ENCODE results near the gene ZNF681.
"Not testable (repeated sequence)": the region's sequence is repeated elsewhere in the genome, so short reads cannot be mapped to it uniquely, and the experiment has no call there.

Gene ZNF681

GRCh38 chr19:23774524-23774971 lies 15.9 kb upstream of the ZNF681 start:
- FAIRE-seq (no peak), DNase-seq (ENCODE audit: insufficient read length, low spot score) (no peak)

GRCh38 chr19:23774106-23774505 lies 15.4 kb upstream of the ZNF681 start:
- DNase-seq (ENCODE audit: insufficient read length, low spot score) (no peak), FAIRE-seq (no peak)

- FAIRE-seq (no peak), DNase-seq (ENCODE audit: insufficient read length, low spot score) (no peak)
These were observed 14.0 kb upstream of the ZNF681 start for GRCh38 chr19:23772675-23773063.

DNA sequence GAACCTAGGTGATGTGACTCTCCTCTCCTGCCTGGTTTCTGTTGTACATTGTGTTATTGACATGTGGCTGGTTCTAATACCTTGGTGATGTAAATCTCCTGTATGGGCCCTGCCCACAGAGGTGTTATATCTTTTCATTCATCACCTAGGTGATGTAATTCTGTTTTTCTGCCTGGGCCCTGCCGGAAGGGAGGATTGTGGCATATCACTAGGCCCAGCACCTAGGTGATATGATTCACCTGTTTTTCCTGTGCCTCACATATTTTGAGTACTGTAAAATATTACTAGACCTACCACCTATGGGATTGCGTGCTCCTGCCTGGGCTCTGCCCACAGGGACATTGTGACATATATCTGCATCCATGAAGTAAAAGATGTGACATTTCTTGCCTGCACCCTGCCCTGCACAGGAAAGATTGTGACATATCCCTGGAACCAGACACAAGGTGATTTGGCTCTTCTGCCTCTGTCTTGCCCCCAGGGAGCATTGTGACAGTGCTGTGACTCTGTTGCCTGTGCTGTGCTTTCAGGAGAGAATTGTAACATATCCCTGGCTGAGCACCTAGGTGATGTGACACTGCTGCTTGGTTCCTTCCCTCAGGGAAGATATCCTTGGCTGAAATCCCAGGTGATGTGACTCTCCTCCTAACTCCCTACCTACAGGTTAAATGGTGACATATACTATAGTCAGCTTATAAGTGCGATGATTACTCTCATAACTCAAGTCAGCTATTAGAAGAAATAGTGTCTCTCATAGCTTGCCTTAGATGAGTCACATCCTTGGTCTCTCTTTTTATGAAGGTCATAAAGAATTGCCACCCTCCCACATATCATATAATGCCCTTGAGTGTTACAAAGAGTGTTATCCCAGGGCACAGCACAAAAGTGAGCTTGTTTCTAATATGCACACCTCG lies 13.3 kb upstream of the ZNF681 start:
- DNase-seq (ENCODE audit: insufficient read length, low spot score): no peak
- no peak for FAIRE-seq

DNA sequence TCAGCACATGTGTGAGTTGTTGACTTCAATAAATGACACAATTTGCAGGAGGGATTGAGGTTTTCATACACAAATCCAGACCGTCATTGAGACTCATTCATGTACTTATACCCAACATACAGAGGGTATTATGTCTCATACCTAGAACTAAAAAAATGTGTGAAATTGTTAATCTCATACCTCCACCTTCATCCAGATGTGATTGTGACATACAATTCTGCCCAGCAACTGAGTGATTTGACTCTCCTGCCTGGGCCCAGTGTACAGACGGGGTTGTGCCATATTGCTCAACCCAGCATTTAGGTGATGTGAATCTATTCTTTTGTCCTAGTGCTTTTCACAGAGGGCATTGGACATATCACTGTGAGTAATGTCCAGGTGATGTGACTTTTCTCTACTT lies 12.6 kb upstream of the ZNF681 start:
- DNase-seq (ENCODE audit: insufficient read length, low spot score) (no peak), FAIRE-seq (no peak)

DNA sequence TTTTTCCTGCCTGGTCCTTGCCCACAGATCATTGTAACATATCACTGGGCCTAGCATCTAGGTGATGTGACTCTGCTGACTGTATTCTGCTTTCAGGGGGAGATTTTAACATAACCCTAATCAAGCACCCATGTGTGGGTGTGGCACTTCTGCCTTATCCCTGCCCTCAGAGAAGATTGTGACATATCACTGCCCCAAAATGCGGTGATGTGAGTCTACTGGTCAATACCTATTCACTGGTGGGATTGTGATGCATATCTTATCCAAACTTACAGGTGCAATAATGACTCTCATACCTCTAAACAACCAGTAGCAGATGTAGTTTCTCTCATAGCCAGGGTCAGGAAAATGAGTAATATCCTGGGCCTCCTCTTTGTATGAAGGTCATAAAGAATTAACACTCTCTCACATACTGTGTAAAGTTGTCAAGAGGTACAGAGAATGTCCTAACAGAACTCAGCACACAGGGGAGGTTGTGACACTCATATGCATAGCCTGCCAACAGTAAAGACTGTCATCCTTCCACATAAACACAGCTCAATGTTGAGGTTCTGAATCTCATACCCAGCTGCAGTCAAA lies 12.1 kb upstream of the ZNF681 start:
- FAIRE-seq: no peak
- no peak for DNase-seq (ENCODE audit: insufficient read length, low spot score)

- FAIRE-seq: no peak
- DNase-seq (ENCODE audit: insufficient read length, low spot score): no peak
These were observed 11.2 kb upstream of the ZNF681 start for GRCh38 chr19:23769691-23770468.

GRCh38 chr19:23766951-23767350 lies 8.3 kb upstream of the ZNF681 start:
- FAIRE-seq: no peak

DNA sequence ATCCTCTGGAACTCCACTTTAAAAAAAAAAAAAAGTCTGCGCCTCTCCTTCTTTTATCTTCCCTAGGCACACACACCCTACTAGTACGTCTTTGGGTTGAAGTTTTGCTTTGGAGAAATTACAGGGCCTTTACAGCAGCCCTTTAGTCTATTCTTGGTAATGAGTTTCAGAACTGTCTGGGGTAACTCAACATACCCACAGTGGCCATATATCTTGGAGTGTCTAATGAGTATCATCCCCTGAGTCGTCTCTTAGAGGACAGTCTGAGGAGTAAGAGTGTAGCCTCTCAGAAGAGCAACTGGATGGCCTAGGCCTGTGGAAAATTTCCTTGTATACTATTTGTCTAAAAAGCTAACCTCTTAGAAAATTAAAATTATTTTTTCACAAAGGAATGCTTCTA lies 6.1 kb upstream of the ZNF681 start:
- FAIRE-seq (no peak), DNase-seq (ENCODE audit: insufficient read length, low spot score) (no peak)

More at GRCh38 chr19:23766951-23767350, 8.3 kb upstream of the ZNF681 start:
- no peak for DNase-seq (ENCODE audit: insufficient read length, low spot score)

- FAIRE-seq: peak; percentile 59
These were observed 4.4 kb upstream of the ZNF681 start for GRCh38 chr19:23762884-23763711.

DNA sequence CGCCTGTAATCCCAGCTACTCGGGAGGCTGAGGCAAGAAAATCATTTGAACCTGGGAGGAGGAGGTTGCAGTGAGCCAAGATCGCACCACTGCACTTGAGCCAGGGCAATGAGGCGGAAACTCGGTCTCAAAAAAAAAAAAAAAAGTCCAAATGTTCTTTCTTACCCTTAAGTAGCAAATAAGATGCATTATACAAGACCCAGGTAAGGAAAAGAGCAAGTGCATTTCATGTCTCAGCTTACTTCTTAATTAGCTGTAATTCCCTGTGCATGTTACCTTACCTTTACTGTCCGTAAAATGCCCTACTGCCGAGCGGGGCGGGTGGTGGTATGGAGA lies 3.8 kb upstream of the ZNF681 start:
- FAIRE-seq (no peak), DNase-seq (ENCODE audit: insufficient read length, low spot score) (no peak)

More at GRCh38 chr19:23762884-23763711, 4.4 kb upstream of the ZNF681 start:
- DNase-seq (ENCODE audit: insufficient read length, low spot score): peak; percentile 30

- not testable (repeated sequence) for FAIRE-seq; DNase-seq (ENCODE audit: insufficient read length, low spot score)
These were observed 1.6 kb upstream of the ZNF681 start for GRCh38 chr19:23760326-23760725.

GRCh38 chr19:23743633-23744232 lies 15.0 kb downstream of the ZNF681 start:
- not testable (repeated sequence) for DNase-seq (ENCODE audit: insufficient read length, low spot score); FAIRE-seq

- not testable (repeated sequence) for FAIRE-seq
These were observed 27.8 kb downstream of the ZNF681 start for GRCh38 chr19:23730729-23731465.

GRCh38 chr19:23724161-23724560 lies 34.5 kb downstream of the ZNF681 start:
- not testable (repeated sequence) for FAIRE-seq; DNase-seq (ENCODE audit: insufficient read length, low spot score)

More at GRCh38 chr19:23730729-23731465, 27.8 kb downstream of the ZNF681 start:
- DNase-seq (ENCODE audit: insufficient read length, low spot score): not testable (repeated sequence)

GRCh38 chr19:23718802-23719201 lies 39.9 kb downstream of the ZNF681 start:
- FAIRE-seq: no peak

DNA sequence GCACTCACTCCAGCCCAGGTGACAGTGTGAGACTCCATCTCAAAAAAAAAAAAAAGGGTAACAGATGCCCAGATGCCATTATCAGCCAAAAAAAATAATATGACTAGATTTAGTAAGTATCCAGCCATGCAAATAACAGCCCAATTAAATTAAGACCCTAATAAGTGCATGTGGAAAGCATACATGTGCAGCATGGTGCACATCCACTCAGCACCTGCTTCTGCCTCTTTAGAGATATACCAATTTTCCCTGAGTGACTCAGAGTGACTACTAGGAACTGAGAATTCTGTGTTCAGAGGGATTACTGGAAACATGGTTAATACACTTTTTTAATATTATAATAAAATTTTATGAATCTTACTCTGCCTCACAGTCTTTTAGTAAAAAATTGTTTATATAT lies 41.9 kb downstream of the ZNF681 start:
- FAIRE-seq (no peak), DNase-seq (ENCODE audit: insufficient read length, low spot score) (no peak)

More at GRCh38 chr19:23718802-23719201, 39.9 kb downstream of the ZNF681 start:
- DNase-seq (ENCODE audit: insufficient read length, low spot score): no peak

- FAIRE-seq (no peak), DNase-seq (ENCODE audit: insufficient read length, low spot score) (no peak)
These were observed 49.3 kb downstream of the ZNF681 start for GRCh38 chr19:23709347-23709746.

DNA sequence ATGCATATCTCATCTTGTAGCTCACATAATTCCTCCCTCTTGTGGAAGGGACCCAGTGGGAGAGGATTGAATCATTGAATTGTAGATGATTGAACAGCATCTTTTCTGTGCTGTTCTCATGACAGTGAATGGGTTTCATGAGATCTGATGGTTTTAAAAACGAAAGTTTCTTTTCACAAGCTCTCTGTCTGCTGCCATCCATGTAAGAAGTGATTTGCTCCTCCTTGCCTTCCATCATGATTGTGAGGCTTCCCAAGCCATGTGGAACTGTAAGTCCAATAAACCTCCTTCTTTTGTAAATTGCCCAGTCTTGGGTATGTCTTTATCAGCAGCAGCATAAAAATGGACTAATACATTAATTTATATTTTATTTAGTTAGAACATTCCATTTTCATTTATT lies 52.0 kb downstream of the ZNF681 start:
- no peak for FAIRE-seq
- DNase-seq (ENCODE audit: insufficient read length, low spot score): no peak
